Adrenal gland (tissue), 5 donors: Measurements from ENCODE around the gene MCTP1.

Experiments used
- CTCF ChIP-seq, 6 experiments: fragments of 450-650 bp in 4 of 6; fragments of 200-600 bp in 2 of 6; sonication (generic) in 1 of 6; IDR thresholded peaks; 1 replicate in 5 of 6; 2 replicates in 1 of 6; pipeline versions ENCODE4 v1.5.1 to v1.8.0; 2016 to 2021; ENCODE audit warnings: antibody characterized with exemption in 6 of 6, mild to moderate bottlenecking in 2 of 6, moderate library complexity in 1 of 6
- POLR2A ChIP-seq, 2 donors: fragments of 450-650 bp; IDR thresholded peaks; one replicate each; pipeline ENCODE4 v1.6.1; 2017; ENCODE audit warnings: antibody characterized with exemption in 2 of 2, mild to moderate bottlenecking in 2 of 2, moderate library complexity in 1 of 2
- donor health status: DM: no; HTN: no; CAD: no.

- TF ChIP-seq CTCF (IDR thresholded peaks at IDR 0.05) (no peak), POLR2A (IDR thresholded peaks at IDR 0.05) (no peak)
Observed at GRCh38 chr5:94869921-94870320, 415.0 kb downstream of the MCTP1 start.
